GM21526 (cell line): ENCODE measurements around the gene GRIK4.

ENCODE experiments used
- ATAC-seq: cut with Tn5 transposase; IDR thresholded peaks from one replicate; pipeline ENCODE4 v1.9.1; 2021; ENCODE audit warnings: moderate library complexity; ENCODE audit not compliant: unreplicated experiment, low FRiP score

Gene GRIK4

GRCh38 chr11:120659076-120659475 is 147.5 kb downstream of the GRIK4 start:
- no peak for ATAC-seq

- no peak for ATAC-seq
Measured at GRCh38 chr11:120660024-120660565, 148.5 kb downstream of the GRIK4 start.

- ATAC-seq, result no peak
Measured at GRCh38 chr11:120662071-120662676, 150.6 kb downstream of the GRIK4 start.

GRCh38 chr11:120663142-120663541 is 151.6 kb downstream of the GRIK4 start:
- no peak for ATAC-seq

GRCh38 chr11:120666121-120666639 is 154.6 kb downstream of the GRIK4 start:
- no peak for ATAC-seq

- ATAC-seq, result no peak
Measured at GRCh38 chr11:120667281-120667680, 155.7 kb downstream of the GRIK4 start.

DNA sequence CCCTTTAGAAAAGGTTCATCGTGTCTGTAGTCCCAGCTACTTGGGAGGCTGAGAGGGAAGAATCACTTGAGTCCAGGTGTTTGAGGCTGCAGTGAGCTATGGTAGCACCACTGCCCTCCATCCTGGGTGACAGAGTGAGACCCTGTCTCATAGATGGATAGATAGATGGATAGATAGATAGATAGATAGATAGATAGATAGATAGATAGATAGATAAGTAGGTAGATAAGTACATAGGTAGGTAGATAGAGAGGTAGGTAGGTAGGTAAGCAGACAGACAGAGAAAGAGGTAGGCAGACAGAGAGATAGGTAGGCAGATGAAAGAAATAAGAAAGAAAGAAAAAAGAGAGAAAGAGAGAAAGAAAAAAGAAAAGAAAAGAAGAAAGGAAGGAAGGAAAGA is 156.4 kb downstream of the GRIK4 start:
- ATAC-seq, result no peak

DNA sequence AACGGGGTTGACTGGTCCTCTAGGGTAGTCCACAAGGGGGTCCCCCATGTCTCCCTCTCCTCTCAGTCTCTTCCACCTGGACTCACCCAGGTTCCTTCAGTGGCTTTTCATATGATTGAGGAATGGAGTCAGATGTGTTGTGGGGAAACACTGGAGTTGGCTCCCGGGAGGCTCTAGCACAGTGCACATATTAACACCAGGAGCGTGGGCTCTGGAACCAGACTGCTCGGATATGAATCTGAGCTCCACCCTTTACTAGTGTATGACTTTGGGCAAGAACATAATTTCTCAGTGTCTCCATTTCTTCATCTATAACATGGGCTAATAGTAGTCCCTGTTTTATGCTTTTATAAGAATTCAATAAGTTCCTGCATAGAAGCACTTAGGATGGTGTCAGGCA is 157.0 kb downstream of the GRIK4 start:
- ATAC-seq, result no peak

DNA sequence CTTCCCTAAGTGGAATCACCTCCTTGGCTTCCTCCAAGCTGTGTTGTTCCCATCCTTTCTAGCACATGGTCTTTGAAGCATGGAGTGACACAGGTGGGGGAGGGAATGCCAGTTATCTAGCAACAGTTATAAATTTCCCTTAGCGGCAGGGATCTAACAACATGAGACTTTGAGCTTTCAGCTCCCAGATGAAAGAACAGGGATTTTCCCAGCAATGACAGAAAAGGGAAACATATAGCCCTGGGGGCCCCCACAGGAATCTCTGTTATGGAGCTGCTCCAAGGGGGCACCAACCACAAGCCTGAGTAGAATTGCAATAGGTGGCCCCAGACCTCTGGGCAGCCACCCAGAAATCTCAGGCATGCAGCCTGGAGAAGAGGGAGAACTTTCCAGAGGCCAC is 163.0 kb downstream of the GRIK4 start:
- ATAC-seq, result no peak

DNA sequence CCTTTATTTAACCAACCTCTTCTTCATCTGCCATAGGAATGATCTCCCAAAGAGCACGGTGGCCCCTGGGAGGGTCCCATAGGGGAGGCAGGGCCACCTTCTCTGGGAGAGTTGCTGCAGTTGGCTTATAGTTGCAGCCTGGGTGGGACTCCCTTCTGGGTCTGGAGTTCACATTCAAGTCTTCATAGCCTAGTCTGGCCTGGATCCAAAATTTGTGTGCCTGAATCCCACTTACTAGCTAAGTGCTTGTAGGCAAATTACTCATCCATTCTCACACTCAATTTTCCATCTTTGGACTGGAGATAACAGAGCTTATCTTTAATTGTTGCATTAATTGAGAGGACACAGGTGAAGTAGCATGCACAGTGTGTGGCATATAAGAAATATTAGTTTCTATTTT is 163.6 kb downstream of the GRIK4 start:
- ATAC-seq, result no peak

GRCh38 chr11:120676991-120677390 is 165.4 kb downstream of the GRIK4 start:
- ATAC-seq, result no peak

DNA sequence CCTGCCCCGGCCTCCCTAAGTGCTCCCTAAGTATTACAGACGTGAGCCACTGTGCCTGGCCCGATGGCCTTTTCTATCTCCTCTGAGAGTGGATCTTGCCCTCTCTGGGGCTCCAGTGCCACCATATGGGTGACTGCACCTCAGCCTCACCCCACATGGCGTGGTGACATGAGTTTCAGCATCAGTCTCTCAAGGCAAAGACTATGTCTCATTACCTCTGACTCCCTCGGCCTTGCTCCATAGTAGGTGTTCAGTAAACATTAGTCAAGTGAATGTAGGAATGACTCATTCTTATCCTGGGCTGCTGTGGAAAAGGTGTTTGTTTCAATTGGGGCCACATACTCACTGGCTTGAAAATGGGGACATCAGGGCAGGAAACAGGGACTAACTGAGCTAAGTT is 168.8 kb downstream of the GRIK4 start:
- ATAC-seq, result no peak

- ATAC-seq, result no peak
Measured at GRCh38 chr11:120681434-120682331, 170.1 kb downstream of the GRIK4 start.

DNA sequence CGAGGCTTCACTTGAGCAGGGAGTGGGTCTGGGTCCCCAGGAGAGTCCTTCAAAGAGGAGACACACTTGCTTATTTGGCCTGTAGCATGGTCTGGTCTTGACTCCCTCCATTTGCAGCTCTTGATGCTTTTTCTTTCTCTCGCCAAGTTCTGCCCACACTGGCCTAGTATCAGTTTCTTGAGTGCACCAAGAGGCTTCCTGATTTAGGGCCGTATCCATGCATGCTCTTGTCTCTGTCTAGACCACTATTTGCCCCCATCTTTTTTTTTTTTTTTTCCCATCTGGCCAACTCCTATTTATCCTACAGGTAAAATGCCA is 170.7 kb downstream of the GRIK4 start:
- ATAC-seq, result no peak

DNA sequence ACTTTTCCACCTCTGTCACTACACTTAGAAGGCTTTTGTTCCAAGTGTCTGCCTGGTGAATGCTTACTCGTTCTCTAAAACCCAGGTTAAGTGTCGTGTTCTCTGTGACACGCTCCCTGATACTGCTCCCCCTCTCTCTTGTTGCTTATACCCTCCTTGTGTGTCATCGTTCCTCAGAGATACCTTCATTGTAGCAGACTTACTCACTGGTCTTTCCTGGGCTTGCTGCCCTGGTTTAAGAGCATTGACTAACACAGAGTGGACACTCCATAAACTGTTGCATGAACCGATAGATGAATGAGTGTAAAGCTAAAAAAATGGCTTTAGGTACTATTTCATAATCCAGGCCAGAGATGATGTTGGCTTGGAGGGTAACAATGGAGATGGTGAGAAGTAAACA is 171.3 kb downstream of the GRIK4 start:
- ATAC-seq, result no peak

DNA sequence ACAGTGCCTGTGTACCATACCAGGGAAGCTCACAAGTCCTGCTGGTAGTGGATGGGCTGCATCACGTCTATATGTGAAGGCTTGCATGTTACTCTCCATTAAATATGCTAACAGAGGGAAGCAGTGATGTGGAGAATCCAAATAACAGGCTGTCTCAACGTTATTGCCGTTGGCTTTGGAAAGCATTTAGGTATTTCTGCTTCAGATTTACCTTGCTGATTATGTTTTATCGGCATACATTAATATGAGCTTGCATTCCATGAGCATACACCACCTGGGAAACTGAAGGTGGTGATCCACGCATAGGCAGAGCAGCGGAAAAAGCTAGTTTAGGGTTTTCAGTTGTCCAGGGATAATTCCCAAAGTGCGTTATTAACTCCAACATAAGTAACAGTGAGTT is 175.0 kb downstream of the GRIK4 start:
- no peak for ATAC-seq

DNA sequence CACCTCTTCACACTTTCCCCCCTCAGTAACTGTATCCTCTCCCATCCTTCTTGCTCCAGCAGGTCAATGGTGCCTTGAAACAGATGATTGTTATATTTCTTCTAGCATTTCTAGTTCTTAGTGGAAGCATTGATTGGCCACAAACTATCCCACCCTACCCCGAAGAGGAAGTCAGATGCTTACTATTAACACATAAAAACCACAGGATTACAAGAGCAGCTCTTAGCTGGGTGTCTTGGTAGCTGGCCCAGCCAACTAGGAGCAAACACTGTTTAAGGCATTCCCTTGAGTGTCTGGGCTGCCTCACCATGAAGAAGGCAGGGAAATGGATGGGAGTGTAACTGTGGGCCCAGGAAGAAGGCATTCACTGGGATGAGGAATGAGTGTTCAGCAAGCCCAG is 176.6 kb downstream of the GRIK4 start:
- no peak for ATAC-seq

DNA sequence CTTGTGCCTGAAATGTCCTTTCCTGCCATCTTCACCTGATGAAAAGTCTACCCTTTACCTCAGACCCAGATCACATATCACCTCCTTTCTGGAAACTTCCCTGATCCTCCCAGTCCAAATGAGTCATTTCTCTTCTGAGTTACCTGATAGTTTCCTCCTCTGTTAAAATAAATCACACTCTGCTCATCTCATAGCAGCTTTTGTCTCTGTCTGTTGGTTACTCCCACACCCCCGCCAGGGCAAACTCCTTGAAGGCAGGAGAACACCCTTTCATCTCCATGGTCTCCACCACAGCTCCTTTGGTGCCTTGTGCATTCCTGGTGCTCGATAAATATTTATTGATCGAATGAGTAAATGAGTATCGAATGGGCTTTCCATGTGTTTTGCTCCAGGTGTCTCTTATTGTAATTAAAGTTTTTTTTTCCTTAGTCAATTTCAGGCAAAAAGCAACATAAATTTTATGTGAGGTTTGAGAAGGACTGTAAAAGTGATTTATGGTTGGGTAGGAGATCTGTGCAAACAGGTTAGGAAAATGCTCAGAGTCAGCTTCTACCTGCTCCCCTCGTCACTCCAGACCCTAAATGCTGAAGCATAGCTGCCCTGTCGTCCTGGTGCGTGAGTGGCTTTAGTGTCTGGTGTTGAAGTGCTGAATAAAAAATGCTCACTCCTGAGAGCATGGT is 178.2 kb downstream of the GRIK4 start:
- ATAC-seq, result no peak

GRCh38 chr11:120690406-120690805 is 178.9 kb downstream of the GRIK4 start:
- no peak for ATAC-seq

GRCh38 chr11:120694726-120695125 is 183.2 kb downstream of the GRIK4 start:
- ATAC-seq, result no peak

- ATAC-seq, result no peak
Measured at GRCh38 chr11:120695426-120695825, 183.9 kb downstream of the GRIK4 start.
